Uterus (tissue), 2 donors: Measurements from ENCODE around the gene SGIP1.

Experiments
- POLR2A ChIP-seq, 2 donors: fragments of 450-650 bp; IDR thresholded peaks; one replicate each; pipeline ENCODE4 v1.6.1; 2016; ENCODE audit warnings: antibody characterized with exemption in 2 of 2, mild to moderate bottlenecking in 1 of 2, moderate library complexity in 1 of 2
- TF ChIP-seq, protein P1 (sequence below), 4 experiments: fragments of 200-600 bp in 2 of 4; fragments of 450-650 bp in 2 of 4; sonication (generic) in 2 of 4; IDR thresholded peaks; one replicate each; pipeline ENCODE4 v1.5.1; 2016 to 2019; ENCODE audit warnings: antibody characterized with exemption in 4 of 4, mild to moderate bottlenecking in 2 of 4, moderate library complexity in 1 of 4

DNA sequence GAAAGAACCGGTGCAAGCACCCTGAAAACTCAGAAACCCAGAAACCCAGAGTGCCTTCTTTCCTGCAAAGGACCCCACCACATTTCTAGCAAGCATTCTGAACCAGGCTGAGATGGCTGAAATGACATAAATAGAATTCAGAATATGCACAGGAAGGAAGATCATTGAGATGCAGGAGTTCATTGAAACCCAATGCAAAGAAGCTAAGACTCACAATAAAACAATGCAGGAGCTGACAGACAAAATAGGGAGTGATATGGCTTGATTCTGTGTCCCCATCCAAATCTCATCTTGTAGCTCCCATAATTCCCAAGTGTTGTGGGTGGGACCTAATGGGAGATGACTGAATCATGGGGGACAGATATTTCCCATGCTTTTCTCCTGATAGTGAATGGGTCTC lies 22.8 kb upstream of the SGIP1 start:
- TF ChIP-seq, protein P1, sequence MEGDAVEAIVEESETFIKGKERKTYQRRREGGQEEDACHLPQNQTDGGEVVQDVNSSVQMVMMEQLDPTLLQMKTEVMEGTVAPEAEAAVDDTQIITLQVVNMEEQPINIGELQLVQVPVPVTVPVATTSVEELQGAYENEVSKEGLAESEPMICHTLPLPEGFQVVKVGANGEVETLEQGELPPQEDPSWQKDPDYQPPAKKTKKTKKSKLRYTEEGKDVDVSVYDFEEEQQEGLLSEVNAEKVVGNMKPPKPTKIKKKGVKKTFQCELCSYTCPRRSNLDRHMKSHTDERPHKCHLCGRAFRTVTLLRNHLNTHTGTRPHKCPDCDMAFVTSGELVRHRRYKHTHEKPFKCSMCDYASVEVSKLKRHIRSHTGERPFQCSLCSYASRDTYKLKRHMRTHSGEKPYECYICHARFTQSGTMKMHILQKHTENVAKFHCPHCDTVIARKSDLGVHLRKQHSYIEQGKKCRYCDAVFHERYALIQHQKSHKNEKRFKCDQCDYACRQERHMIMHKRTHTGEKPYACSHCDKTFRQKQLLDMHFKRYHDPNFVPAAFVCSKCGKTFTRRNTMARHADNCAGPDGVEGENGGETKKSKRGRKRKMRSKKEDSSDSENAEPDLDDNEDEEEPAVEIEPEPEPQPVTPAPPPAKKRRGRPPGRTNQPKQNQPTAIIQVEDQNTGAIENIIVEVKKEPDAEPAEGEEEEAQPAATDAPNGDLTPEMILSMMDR (IDR thresholded peaks at IDR 0.05): no peak
- TF ChIP-seq POLR2A (IDR thresholded peaks at IDR 0.05): no peak
